IMR-90 (cell line): ENCODE data around the gene BRAT1. TPM values are rescaled to one million over a fixed set of nuclear protein-coding genes. Genes with fewer than 3 reads are reported as not detected.

Source experiments
- ATAC-seq: fragments of 200-7000 bp; cut with Tn5 transposase; 2 replicates; pipeline ENCODE4 v1.9.1; 2020; ENCODE audit warnings: low read depth, mild to moderate bottlenecking, moderate library complexity
- BruUV-seq: library from RNA; stranded (reverse); fragments of 400-500 nt; replicated peaks from 2 replicates; lab custom pipeline; 2021; lab: Mats Ljungman, UMichigan
- CTCF ChIA-PET: fragments of 300-600 bp; formaldehyde crosslinking; extraction: SDS; loops from one replicate; lab custom pipeline; 2021; ENCODE audit warnings: antibody characterized with exemption; lab: Yijun Ruan, JAX
- POLR2A ChIA-PET: fragments of 300-600 bp; sonication (Branson Sonifier 250); formaldehyde crosslinking; loops from one replicate; lab custom pipeline; 2022; ENCODE audit warnings: antibody characterized with exemption; ENCODE audit not compliant: unreplicated experiment; lab: Charles Lee
- DNase-seq: peaks from one replicate; pipeline ENCODE4 v3.0.0; 2013
- H2AFZ ChIP-seq: replicated peaks from 2 replicates; pipeline ENCODE3; 2013; ENCODE audit warnings: low read length, mild to moderate bottlenecking; ENCODE audit not compliant: poor library complexity
- H2AK5ac ChIP-seq: 2 replicates; pipeline ENCODE4 v1.6.1; 2013; ENCODE audit warnings: low read depth, low read length, inconsistent platforms
- H2AK9ac ChIP-seq: replicated peaks from 2 replicates; pipeline ENCODE3; 2013; ENCODE audit warnings: mild to moderate bottlenecking, low read depth, low read length, moderate library complexity; ENCODE audit not compliant: poor library complexity
- H2BK120ac ChIP-seq: 2 replicates; pipeline ENCODE4 v1.6.1; 2013; ENCODE audit warnings: low read depth, low read length, inconsistent platforms
- H2BK15ac ChIP-seq: 3 replicates; pipeline ENCODE4 v1.6.1; 2013; ENCODE audit warnings: low read depth, low read length, inconsistent platforms
- H2BK20ac ChIP-seq: 2 replicates; pipeline ENCODE4 v1.6.1; 2013; ENCODE audit warnings: low read depth, mild to moderate bottlenecking, inconsistent platforms, low read length, moderate library complexity
- H2BK5ac ChIP-seq: 2 replicates; pipeline ENCODE4 v1.6.1; 2013; ENCODE audit warnings: mild to moderate bottlenecking, low read depth, low read length, inconsistent platforms; ENCODE audit not compliant: poor library complexity, severe bottlenecking
- H3K14ac ChIP-seq: replicated peaks from 2 replicates; pipeline ENCODE4 v1.6.1; 2013; ENCODE audit warnings: low read depth, low read length, inconsistent platforms
- H3K18ac ChIP-seq: 2 replicates; pipeline ENCODE4 v1.6.1; 2013; ENCODE audit warnings: low read depth, low read length, control low read depth
- H3K23ac ChIP-seq: 2 replicates; pipeline ENCODE4 v1.6.1; 2013; ENCODE audit warnings: low read depth, low read length, inconsistent platforms
- H3K27ac ChIP-seq: 2 replicates; pipeline ENCODE4 v1.5.1; 2013; ENCODE audit warnings: mild to moderate bottlenecking, control low read depth, low read length; ENCODE audit not compliant: insufficient read depth
- H3K27me3 ChIP-seq: 2 replicates; pipeline ENCODE4 v1.6.1; 2013; ENCODE audit warnings: low read length; ENCODE audit not compliant: control insufficient read depth, insufficient read depth
- H3K36me3 ChIP-seq: 2 replicates; pipeline ENCODE4 v1.6.1; 2013; ENCODE audit warnings: low read length, mixed read lengths; ENCODE audit not compliant: control insufficient read depth, insufficient read depth
- H3K4ac ChIP-seq: 2 replicates; pipeline ENCODE4 v1.6.1; 2013; ENCODE audit warnings: low read depth, low read length, inconsistent platforms
- H3K4me1 ChIP-seq: 2 replicates; pipeline ENCODE4 v1.6.1; 2013; ENCODE audit warnings: low read length, mixed read lengths; ENCODE audit not compliant: control insufficient read depth, insufficient read depth
- H3K4me2 ChIP-seq: 2 replicates; pipeline ENCODE4 v1.6.1; 2013; ENCODE audit warnings: low read depth, mild to moderate bottlenecking, control low read depth, low read length, moderate library complexity
- H3K4me3 ChIP-seq: 2 replicates; pipeline ENCODE4 v1.5.1; 2013; ENCODE audit warnings: low read depth, mild to moderate bottlenecking, control low read depth, low read length, moderate library complexity; ENCODE audit not compliant: insufficient read depth
- H3K56ac ChIP-seq: 2 replicates; pipeline ENCODE4 v1.6.1; 2013; ENCODE audit warnings: low read length, inconsistent platforms; ENCODE audit not compliant: insufficient read depth; ENCODE audit errors: extremely low read depth
- H3K79me1 ChIP-seq, 2 experiments: 2 replicates each; pipeline ENCODE4 v1.6.1; 2013; ENCODE audit warnings: low read length in 2 of 2, inconsistent platforms in 1 of 2, low read depth in 1 of 2
- H3K9ac ChIP-seq: 2 replicates; pipeline ENCODE4 v1.6.1; 2013; ENCODE audit warnings: low read depth, low read length, control low read depth
- H3K9me1 ChIP-seq: 2 replicates; pipeline ENCODE4 v1.6.1; 2013; ENCODE audit warnings: low read length, inconsistent platforms; ENCODE audit not compliant: insufficient read depth
- H3K9me3 ChIP-seq: 2 replicates; pipeline ENCODE4 v1.6.1; 2013; ENCODE audit warnings: low read length; ENCODE audit not compliant: control insufficient read depth, insufficient read depth
- H4K20me1 ChIP-seq: 2 replicates; pipeline ENCODE4 v1.6.1; 2013; ENCODE audit warnings: low read length, inconsistent platforms; ENCODE audit not compliant: insufficient read depth
- H4K5ac ChIP-seq: 2 replicates; pipeline ENCODE4 v1.6.1; 2013; ENCODE audit warnings: mild to moderate bottlenecking, low read depth, low read length, control low read depth
- H4K8ac ChIP-seq, 2 experiments: 2 replicates each; pipeline ENCODE4 v1.6.1; 2013; ENCODE audit warnings: low read depth in 2 of 2, low read length in 2 of 2, control low read depth in 1 of 2, inconsistent platforms in 1 of 2
- H4K91ac ChIP-seq: 2 replicates; pipeline ENCODE4 v1.6.1; 2013; ENCODE audit warnings: low read depth, low read length, inconsistent platforms; ENCODE audit not compliant: insufficient read depth
- BHLHE40 ChIP-seq: fragments of 150-350 bp; IDR thresholded peaks from 2 replicates; pipeline ENCODE4 v1.6.1; 2016; ENCODE audit warnings: mild to moderate bottlenecking, low read depth, low read length
- CEBPB ChIP-seq: IDR thresholded peaks from 2 replicates; pipeline ENCODE4 v1.6.1; 2012; ENCODE audit warnings: low read depth, low read length, improper control_type of control experiment
- CHD1 ChIP-seq: IDR thresholded peaks from 2 replicates; pipeline ENCODE4 v1.6.1; 2012; ENCODE audit warnings: low read depth, low read length, improper control_type of control experiment
- CTCF ChIP-seq: conservative IDR thresholded peaks from 2 replicates; pipeline ENCODE4 v1.5.1; 2012; ENCODE audit warnings: mild to moderate bottlenecking, low read depth, low read length, improper control_type of control experiment
- MAFK ChIP-seq: IDR thresholded peaks from 2 replicates; pipeline ENCODE4 v1.6.1; 2012; ENCODE audit warnings: low read depth, low read length, improper control_type of control experiment
- MAZ ChIP-seq: IDR thresholded peaks from 2 replicates; pipeline ENCODE4 v1.6.1; 2012; ENCODE audit warnings: low read depth, mild to moderate bottlenecking, low read length, improper control_type of control experiment, moderate library complexity, borderline replicate concordance
- MXI1 ChIP-seq: IDR thresholded peaks from 2 replicates; pipeline ENCODE4 v1.6.1; 2012; ENCODE audit warnings: low read depth, mild to moderate bottlenecking, low read length, moderate library complexity, borderline replicate concordance
- NFE2L2 ChIP-seq: fragments of 150-350 bp; IDR thresholded peaks from 2 replicates; pipeline ENCODE4 v1.6.1; 2016; ENCODE audit warnings: low read depth, mild to moderate bottlenecking, low read length
- RAD21 ChIP-seq: IDR thresholded peaks from 2 replicates; pipeline ENCODE4 v1.6.1; 2012; ENCODE audit warnings: low read length, improper control_type of control experiment
- RCOR1 ChIP-seq: IDR thresholded peaks from 2 replicates; pipeline ENCODE4 v1.6.1; 2012; ENCODE audit warnings: mild to moderate bottlenecking, low read length, improper control_type of control experiment; ENCODE audit not compliant: insufficient replicate concordance
- RFX5 ChIP-seq: IDR thresholded peaks from 2 replicates; pipeline ENCODE4 v1.8.0; 2012; ENCODE audit warnings: low read depth, mild to moderate bottlenecking, low read length, moderate library complexity
- SMC3 ChIP-seq: fragments of 150-350 bp; IDR thresholded peaks from 2 replicates; pipeline ENCODE4 v1.6.1; 2016; ENCODE audit warnings: low read depth, mild to moderate bottlenecking, antibody characterized with exemption, low read length, moderate library complexity
- USF2 ChIP-seq: fragments of 150-350 bp; IDR thresholded peaks from 2 replicates; pipeline ENCODE4 v1.6.1; 2017; ENCODE audit warnings: mild to moderate bottlenecking, antibody characterized with exemption, low read length, low read depth
- WGBS, 2 experiments: methylation state at CpG; one replicate each; pipeline versions ENCODE4 v1.1.5 to v1.1.7; 2013; ENCODE audit warnings: missing lambda C conversion rate in 2 of 2; ENCODE audit not compliant: insufficient read length in 1 of 2; ENCODE audit errors: extremely low coverage in 2 of 2; 5-methylcytosine and 5-hydroxymethylcytosine counted together
- dilution Hi-C: fragments of 300-500 bp; cut with HindIII; formaldehyde crosslinking; loops from one replicate; pipeline ENCODE4 v1.14.3; 2018; ENCODE audit warnings: low sequenced_read_pairs; ENCODE audit not compliant: unreplicated experiment
- in situ Hi-C: fragments of 300-500 bp; cut with MboI; formaldehyde crosslinking; loops from 3 replicates; pipeline ENCODE4 v1.14.3; 2019; ENCODE audit warnings: low sequenced_read_pairs, inconsistent platforms, mixed read lengths
- intact Hi-C: fragments of 100-400 bp; cut with micrococcal nuclease; formaldehyde crosslinking; loops from 2 replicates; pipeline ENCODE4 v1.10.0; 2022
- polyA plus RNA-seq, 3 experiments: library from polyadenylated mRNA; depleted of rRNA; stranded (reverse); fragments of >200 nt; gene quantifications; 2 replicates each; pipeline ENCODE4 v1.2.3, GENCODE V29; 2012; ENCODE audit warnings: low replicate concordance in 1 of 3
- total RNA-seq: library from RNA; depleted of rRNA; stranded (reverse); fragments of >200 nt; gene quantifications from 2 replicates; pipeline ENCODE4 v1.2.3, GENCODE V29; 2012

Gene BRAT1
- total and polyA plus RNA-seq, 2 of the 4 experiments (the other 2 are of a cell fraction) = 6.8 to 21.9 TPM

DNA sequence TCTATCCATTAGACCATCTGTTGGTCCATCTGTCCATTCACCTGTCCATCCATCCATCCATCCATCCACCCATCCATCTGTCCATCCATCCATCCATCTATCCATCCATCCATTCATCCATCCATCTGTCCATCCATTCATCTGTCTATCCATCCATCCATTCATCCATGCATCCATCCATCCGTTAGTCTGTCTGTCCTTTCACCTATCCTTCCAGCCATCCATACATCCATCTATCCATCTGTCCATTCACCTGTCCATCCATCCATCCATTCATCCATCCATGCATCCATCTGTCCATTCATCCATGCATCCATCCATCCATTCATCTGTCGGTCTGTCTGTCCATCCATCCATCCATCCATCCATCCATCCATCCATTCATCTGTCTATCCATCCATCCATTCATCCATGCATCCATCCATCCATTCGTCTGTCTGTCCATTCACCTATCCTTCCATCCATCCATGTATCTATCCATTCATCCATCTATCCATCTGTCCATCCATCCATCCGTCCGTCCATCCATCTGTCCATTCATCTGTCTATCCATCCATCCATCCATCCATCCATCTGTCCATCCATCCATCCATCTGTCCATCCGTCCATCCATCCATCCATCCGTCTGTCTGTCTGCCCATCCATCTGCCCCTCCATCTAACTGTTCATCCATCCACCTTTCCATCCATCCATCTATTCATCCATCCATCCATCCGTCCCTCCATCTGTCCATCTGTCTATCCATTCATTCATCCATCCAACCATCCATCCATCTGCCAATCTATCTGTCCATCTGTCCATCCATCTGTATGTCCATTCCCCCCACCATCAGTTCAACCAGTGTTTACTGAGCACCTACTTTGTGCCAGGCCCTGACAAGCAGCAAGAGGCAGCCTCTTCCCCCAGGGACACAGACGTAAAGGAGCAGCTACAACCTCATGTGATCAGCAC, 40.6 kb downstream of the BRAT1 start:
- H3K4ac ChIP-seq = no peak overlapping the region; the same call in 1 of the 2 replicates
- H2BK120ac ChIP-seq = no peak overlapping the region
- no peak overlapping the region for H2AK9ac ChIP-seq
- no peak for ATAC-seq
- no peak overlapping the region for H4K91ac ChIP-seq
- 93% methylated on average over 8 of the region's 9 CpGs; no CpG with 5 or more reads in 1 of the 2 experiments for WGBS, 2 experiments
- no peak overlapping the region for H3K56ac ChIP-seq
- no peak overlapping the region for H3K4me3 ChIP-seq
- intact Hi-C loops (no loop called here), dilution Hi-C loops (no loop called here), in situ Hi-C loops (no loop called here)
- H3K79me1 ChIP-seq = peaks cover 0 to 3% of the 10 kb centered on the region in 2 experiments; a peak in 2 of 4 replicates
- no peak overlapping the region for H2AFZ ChIP-seq
- CTCF ChIA-PET = no interaction called here
- no peak overlapping the region for H3K4me2 ChIP-seq
- no peak overlapping the region; the same call in 2 of the 3 replicates for H2BK15ac ChIP-seq
- H3K4me1 ChIP-seq = peaks cover 23% of the 10 kb centered on the region
- no peak overlapping the region for H3K23ac ChIP-seq
- POLR2A ChIA-PET = no interaction called here
- H3K14ac ChIP-seq = no peak overlapping the region
- H2BK5ac ChIP-seq = peak overlapping the region; percentile 36
- H3K27me3 ChIP-seq = peaks cover 1% of the 10 kb centered on the region; the same call in 1 of the 2 replicates
- H3K36me3 ChIP-seq = no peaks in the 10 kb centered on the region
- no peak overlapping the region for H4K5ac ChIP-seq
- H3K27ac ChIP-seq = no peak overlapping the region
- H2BK20ac ChIP-seq = 0 out of 2 replicates have a peak overlapping the region, but pooled peaks have one; percentile 45
- no peak for DNase-seq
- H4K8ac ChIP-seq = no peak overlapping the region
- no peaks in the 10 kb centered on the region for H3K9me3 ChIP-seq
- no peaks in the 10 kb centered on the region for H4K20me1 ChIP-seq
- H3K18ac ChIP-seq = no peak overlapping the region
- H3K9ac ChIP-seq = no peak overlapping the region
- H2AK5ac ChIP-seq = peak overlapping the region; percentile 58
- BruUV-seq = no TSS peak
- peaks cover 16% of the 10 kb centered on the region for H3K9me1 ChIP-seq
- TF ChIP-seq SMC3 = no peak
- no peak for TF ChIP-seq BHLHE40
- no peak for TF ChIP-seq USF2
- TF ChIP-seq CTCF = no peak
- TF ChIP-seq MAZ = no peak
- no peak for TF ChIP-seq RAD21
- TF ChIP-seq CEBPB = no peak
- TF ChIP-seq RCOR1 = no peak
- no peak for TF ChIP-seq MAFK
- TF ChIP-seq NFE2L2 = no peak
- TF ChIP-seq MXI1 = no peak
- no peak for TF ChIP-seq RFX5
- no peak for TF ChIP-seq CHD1
